Metanephros (tissue), 1 donor: ENCODE data around the gene STAU1. TPM values are rescaled to one million over a fixed set of nuclear protein-coding genes. Genes with fewer than 3 reads are reported as not detected.

Experiments used
- total RNA-seq: library from RNA; depleted of rRNA; stranded (reverse); fragments of >200 nt; gene quantifications from one replicate; pipeline ENCODE4 v1.2.3, GENCODE V29; 2014

STAU1 gene
- total RNA-seq = 68.2 TPM

DNA sequence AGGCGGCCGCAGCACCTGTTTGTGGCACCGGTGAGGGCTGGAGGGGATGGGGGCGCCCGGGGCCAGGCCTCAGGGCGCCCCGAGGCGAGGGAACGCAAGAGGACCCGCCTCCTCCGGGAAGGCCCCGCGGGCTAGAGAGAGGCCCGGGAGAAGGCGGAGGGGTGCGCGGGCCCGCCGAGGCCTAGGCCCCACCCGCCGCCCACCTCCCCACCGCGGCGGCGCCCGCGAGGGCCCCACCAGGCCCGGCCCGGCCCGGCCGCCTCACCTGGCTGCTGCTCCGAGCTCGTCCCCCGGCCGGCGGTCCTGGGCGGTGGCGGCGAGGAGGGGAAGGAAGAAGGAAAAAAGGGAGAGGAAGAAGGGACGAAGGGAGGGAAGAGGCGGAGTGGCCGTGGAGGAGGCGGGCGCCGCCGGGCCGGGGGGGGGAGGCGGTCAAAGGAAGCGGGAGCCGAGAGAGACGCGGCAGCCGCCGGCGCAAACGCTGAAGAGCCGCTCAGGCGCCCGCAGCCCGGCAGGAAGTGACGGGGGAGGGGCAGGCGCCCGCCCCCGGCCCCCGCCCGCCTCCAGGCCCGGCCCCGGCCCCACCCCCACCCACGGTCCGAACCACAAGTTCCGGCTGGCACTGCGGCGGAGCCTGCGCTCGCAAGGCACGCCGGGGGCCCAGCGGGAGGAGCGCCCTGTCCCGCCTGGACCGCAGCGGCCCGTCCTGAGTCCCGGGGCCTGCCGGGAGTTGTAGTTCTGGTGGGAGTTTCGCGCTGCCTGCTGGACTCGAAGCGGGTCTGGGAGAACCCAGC is at the start of gene STAU1:
TSS of gene STAU1 (minus strand) at position 484 of the 791 bp plus-strand sequence. CDS start 22,133 bp downstream, outside the sequence.

DNA sequence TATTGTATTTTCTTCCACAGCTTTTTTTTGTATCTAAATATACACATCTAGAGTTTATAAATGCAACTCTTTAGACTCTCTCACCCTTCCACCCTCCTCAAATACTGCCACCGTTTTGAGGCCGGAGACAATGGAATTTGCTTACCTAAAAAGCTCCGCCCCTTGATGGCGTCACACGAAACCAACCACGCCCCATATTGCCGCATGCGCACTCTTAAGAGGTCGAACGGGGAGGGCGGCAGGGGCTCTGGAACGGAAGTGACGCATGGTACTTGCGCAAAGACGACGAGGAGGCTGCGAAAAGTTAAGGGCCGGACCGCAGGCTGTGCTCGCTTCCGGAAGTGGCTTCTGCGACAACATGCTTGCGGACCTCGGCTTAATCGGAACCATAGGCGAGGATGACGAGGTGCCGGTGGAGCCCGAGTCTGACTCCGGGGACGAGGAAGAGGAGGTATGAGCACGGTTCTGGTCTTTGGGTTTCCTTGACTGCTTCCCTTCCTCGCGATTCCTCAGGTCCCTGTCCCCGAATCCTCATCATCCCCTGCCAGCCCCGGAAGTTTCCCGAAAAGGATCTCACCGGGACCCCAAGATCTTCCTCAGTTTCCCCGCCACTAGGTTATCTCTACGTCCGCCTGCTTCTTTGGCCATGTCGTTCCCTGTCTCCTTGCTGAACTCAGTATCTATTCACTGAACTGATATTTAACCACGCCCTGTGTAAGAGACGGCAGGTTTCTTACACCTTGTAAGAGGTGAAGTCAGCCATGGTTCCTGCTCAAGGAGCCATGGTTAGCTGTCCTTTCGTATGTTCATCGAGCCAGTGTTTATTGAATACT is 31.2 kb upstream of the STAU1 start, which contains the start of gene DDX27:
TSS of gene DDX27 (plus strand) at position 326 of the 833 bp plus-strand sequence. CDS start at position 359, 33 bp downstream.

Other genes with a start within 250 kb of the STAU1 start
- 70.7 TPM for gene CSE1L, start 142.0 kb downstream of the STAU1 start, total RNA-seq
- 30.0 TPM for gene DDX27, start 31.1 kb upstream of the STAU1 start, total RNA-seq
- 19.6 TPM for gene ZNFX1, start 89.7 kb upstream of the STAU1 start, total RNA-seq